SK-N-MC (cell line): Measurements from ENCODE around the gene ARSI.

Experiments used
- EZH2 ChIP-seq: fragments of 200-600 bp; sonication (generic); IDR thresholded peaks from one replicate; pipeline ENCODE4 v1.6.1; 2017; ENCODE audit warnings: antibody characterized with exemption
- POLR2AphosphoS5 ChIP-seq: IDR thresholded peaks from 2 replicates; pipeline ENCODE4 v1.6.1; 2012; ENCODE audit warnings: mild to moderate bottlenecking, low read depth, low read length, borderline replicate concordance

DNA sequence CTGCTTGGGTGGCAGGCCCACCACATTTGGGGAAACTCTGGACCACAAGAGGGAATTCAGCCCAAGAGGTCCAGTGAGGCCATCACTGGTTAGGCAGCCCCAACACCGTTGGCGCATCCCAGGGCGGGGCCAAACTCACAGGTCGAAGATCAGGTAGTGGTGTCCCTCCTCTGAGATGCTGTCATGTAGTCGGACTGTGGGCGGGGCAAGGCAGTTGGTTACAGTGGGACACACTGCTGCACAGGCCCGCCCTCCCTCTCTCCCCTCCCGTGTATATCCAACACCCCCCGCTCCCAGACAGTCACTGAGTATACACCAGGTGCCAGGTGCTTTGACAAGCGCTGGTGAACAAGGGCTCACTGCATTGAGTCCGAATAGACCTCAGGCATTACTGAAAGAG, 45.3 kb downstream of the ARSI start:
- no peak for TF ChIP-seq EZH2
- no peak for TF ChIP-seq POLR2AphosphoS5
